ENCODE results near the gene HCN2.

The HCN2 gene

GRCh38 chr19:664913-665443 is 75.3 kb downstream of the HCN2 start:
- H3K36me3 Mint-ChIP-seq, result peaks cover 27% of the 10 kb centered on the region
- peak overlapping the region; percentile 98 for H3K4me3 Mint-ChIP-seq
- no peak for ATAC-seq
- H3K9me3 Mint-ChIP-seq, result no peaks in the 10 kb centered on the region
- H3K27ac Mint-ChIP-seq, result no peak overlapping the region
- peak; percentile 73 to 90 for DNase-seq (ENCODE audit: low spot score in 2 of 2)
- H3K4me1 Mint-ChIP-seq, result peaks cover 39% of the 10 kb centered on the region

Measured in stimulated activated effector memory CD8-positive, alpha-beta T cell treated with anti-CD3 and anti-CD28 coated beads, Interleukin-12 subunit alpha, Interleukin-12 subunit beta, amount 100 ng/mL, for 72 hours (primary cell).